Tibial nerve (tissue), 4 donors: ENCODE measurements around the gene CDK6. TPM values are rescaled to one million over a fixed set of nuclear protein-coding genes. Genes with fewer than 3 reads are reported as not detected.

Source experiments
- DNase-seq, 2 donors: peaks; one replicate each; pipeline ENCODE4 v3.0.0-alpha.2; 2019; ENCODE audit warnings: low spot score in 2 of 2
- H3K27ac ChIP-seq, 4 donors: fragments of 200-600 bp; sonication (generic) in 3 of 4; one replicate each; pipeline ENCODE4 v1.5.1; 2017 to 2019; ENCODE audit warnings: mild to moderate bottlenecking in 1 of 4
- H3K27me3 ChIP-seq, 2 donors: fragments of 200-600 bp; sonication (generic) in 1 of 2; one replicate each; pipeline versions ENCODE4 v1.5.1 to v1.6.0; 2017 to 2019
- H3K36me3 ChIP-seq, 3 donors: fragments of 200-600 bp; sonication (generic); one replicate each; pipeline ENCODE4 v1.5.1; 2018 to 2019
- H3K4me1 ChIP-seq, 4 donors: fragments of 200-600 bp; sonication (generic) in 3 of 4; one replicate each; pipeline ENCODE4 v1.5.1; 2017 to 2019
- H3K4me3 ChIP-seq, 4 donors: fragments of 200-600 bp; sonication (generic) in 3 of 4; one replicate each; pipeline ENCODE4 v1.5.1; 2017 to 2019; ENCODE audit warnings: mild to moderate bottlenecking in 1 of 4, moderate library complexity in 1 of 4
- H3K9me3 ChIP-seq, 4 donors: fragments of 200-600 bp; sonication (generic) in 3 of 4; one replicate each; pipeline ENCODE4 v1.5.1; 2017 to 2019
- EP300 ChIP-seq, 2 donors: sonication (generic); formaldehyde crosslinking; IDR thresholded peaks; one replicate each; pipeline ENCODE4 v1.6.1; 2017; ENCODE audit warnings: antibody characterized with exemption in 2 of 2, mild to moderate bottlenecking in 1 of 2
- POLR2A ChIP-seq, 2 donors: fragments of 450-650 bp; IDR thresholded peaks; one replicate each; pipeline ENCODE4 v1.6.1; 2017; ENCODE audit warnings: antibody characterized with exemption in 2 of 2, mild to moderate bottlenecking in 2 of 2, moderate library complexity in 2 of 2
- WGBS, 2 donors: methylation state at CpG; one replicate each; pipeline ENCODE4 v1.1.5; 2018; 5-methylcytosine and 5-hydroxymethylcytosine counted together
- total RNA-seq, 4 donors: library from RNA; depleted of rRNA; stranded (reverse); fragments of >200 nt; gene quantifications; one replicate each; pipeline ENCODE4 v1.1.0, GENCODE V29; 2016
- TF ChIP-seq, protein P1 (sequence below), 5 experiments: fragments of 200-600 bp in 3 of 5; fragments of 450-650 bp in 2 of 5; sonication (generic) in 3 of 5; IDR thresholded peaks; one replicate each; pipeline ENCODE4 v1.5.1; 2016 to 2019; ENCODE audit warnings: antibody characterized with exemption in 5 of 5, mild to moderate bottlenecking in 3 of 5, moderate library complexity in 2 of 5

The CDK6 gene
- total RNA-seq, 4 donors from 2014 or later, result 14.4 to 45.4 (median 26.6) TPM

DNA sequence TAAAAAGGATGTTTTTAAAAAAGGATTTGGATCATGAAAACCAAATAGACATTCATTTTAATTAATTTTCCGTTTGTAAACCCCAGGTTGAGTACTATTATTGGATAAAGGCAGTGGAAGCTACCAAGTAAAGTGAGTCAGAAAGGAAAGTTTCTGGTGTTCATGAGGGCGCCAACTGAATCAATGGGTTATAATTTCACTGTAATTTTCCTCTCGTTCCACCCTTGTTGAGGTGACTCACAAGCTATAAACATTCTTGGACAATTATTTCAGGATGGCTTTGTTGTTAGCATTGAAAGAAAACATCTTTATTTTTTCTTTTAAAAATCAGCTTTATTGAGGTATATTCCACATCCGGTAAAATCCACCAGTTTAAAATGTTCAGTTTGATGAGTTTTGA lies 241.1 kb downstream of the CDK6 start:
- Histone ChIP-seq H3K27me3 (no peaks in the 10 kb centered on the region), H3K4me1 (peaks cover 0 to 7% (median 2%) of the 10 kb centered on the region in 4 donors), H3K9me3 (no peaks in the 10 kb centered on the region), H3K27ac (no peak overlapping the region), H3K4me3 (no peak overlapping the region), H3K36me3 (no peaks in the 10 kb centered on the region)
- TF ChIP-seq, protein P1, sequence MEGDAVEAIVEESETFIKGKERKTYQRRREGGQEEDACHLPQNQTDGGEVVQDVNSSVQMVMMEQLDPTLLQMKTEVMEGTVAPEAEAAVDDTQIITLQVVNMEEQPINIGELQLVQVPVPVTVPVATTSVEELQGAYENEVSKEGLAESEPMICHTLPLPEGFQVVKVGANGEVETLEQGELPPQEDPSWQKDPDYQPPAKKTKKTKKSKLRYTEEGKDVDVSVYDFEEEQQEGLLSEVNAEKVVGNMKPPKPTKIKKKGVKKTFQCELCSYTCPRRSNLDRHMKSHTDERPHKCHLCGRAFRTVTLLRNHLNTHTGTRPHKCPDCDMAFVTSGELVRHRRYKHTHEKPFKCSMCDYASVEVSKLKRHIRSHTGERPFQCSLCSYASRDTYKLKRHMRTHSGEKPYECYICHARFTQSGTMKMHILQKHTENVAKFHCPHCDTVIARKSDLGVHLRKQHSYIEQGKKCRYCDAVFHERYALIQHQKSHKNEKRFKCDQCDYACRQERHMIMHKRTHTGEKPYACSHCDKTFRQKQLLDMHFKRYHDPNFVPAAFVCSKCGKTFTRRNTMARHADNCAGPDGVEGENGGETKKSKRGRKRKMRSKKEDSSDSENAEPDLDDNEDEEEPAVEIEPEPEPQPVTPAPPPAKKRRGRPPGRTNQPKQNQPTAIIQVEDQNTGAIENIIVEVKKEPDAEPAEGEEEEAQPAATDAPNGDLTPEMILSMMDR (IDR thresholded peaks at IDR 0.05), result no peak
- TF ChIP-seq POLR2A (IDR thresholded peaks at IDR 0.05) (no peak), EP300 (IDR thresholded peaks at IDR 0.05) (no peak)
- 68 to 71% methylated on average over 4 of the region's 4 CpGs for WGBS, 2 donors
- no peak for DNase-seq

GRCh38 chr7:92594746-92595145 lies 241.6 kb downstream of the CDK6 start:
- DNase-seq, result no peak
- 92 to 95% methylated on average over 3 of the region's 3 CpGs for WGBS, 2 donors
- Histone ChIP-seq H3K9me3 (no peaks in the 10 kb centered on the region), H3K36me3 (no peaks in the 10 kb centered on the region), H3K27me3 (no peaks in the 10 kb centered on the region), H3K4me3 (no peak overlapping the region), H3K4me1 (peaks cover 0 to 7% (median 2%) of the 10 kb centered on the region in 4 donors), H3K27ac (no peak overlapping the region)
- TF ChIP-seq EP300 (IDR thresholded peaks at IDR 0.05), result no peak

GRCh38 chr7:92590711-92591310 lies 245.6 kb downstream of the CDK6 start:
- peak overlapping the region; percentile 63 to 88 (median 82) for H3K4me3 ChIP-seq

DNA sequence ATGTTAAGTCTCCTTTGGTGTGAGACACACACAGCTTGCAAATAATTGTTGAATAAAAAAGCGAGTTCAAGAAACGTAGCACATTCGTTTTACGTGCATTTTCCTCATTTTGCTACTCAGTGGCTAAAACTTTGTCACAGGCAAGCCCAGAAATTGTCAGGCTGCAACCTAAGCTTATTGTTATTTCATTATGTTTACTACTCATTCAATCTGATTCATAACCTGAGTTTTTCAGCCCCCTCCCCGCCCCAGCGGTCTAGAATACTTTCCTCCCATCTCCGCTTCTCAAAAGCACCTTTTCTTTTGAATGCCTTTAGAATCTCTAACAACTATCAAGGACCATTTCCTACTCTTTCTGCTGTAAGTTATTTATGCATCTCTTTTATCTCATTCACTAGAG lies 247.3 kb downstream of the CDK6 start:
- H3K27ac ChIP-seq, result peak overlapping the region in 2 of 4 donors; percentile 91 to 93
- peak overlapping the region; percentile 63 to 88 (median 82) for H3K4me3 ChIP-seq
- H3K4me1 ChIP-seq, result peaks cover 0 to 60% (median 28%) of the 10 kb centered on the region in 4 donors
- 38 to 39% methylated on average over 7 of the region's 7 CpGs for WGBS, 2 donors
- H3K27me3 ChIP-seq, result no peaks in the 10 kb centered on the region
- TF ChIP-seq, protein P1 (IDR thresholded peaks at IDR 0.05), result no peak
- TF ChIP-seq POLR2A (IDR thresholded peaks at IDR 0.05), result no peak
- no peak for TF ChIP-seq EP300 (IDR thresholded peaks at IDR 0.05)
- H3K9me3 ChIP-seq, result no peaks in the 10 kb centered on the region
- DNase-seq, result no peak
- no peaks in the 10 kb centered on the region for H3K36me3 ChIP-seq

More at GRCh38 chr7:92590711-92591310, 245.6 kb downstream of the CDK6 start:
- TF ChIP-seq POLR2A (IDR thresholded peaks at IDR 0.05) (no peak), EP300 (IDR thresholded peaks at IDR 0.05) (no peak)
- TF ChIP-seq, protein P1 (IDR thresholded peaks at IDR 0.05), result no peak
- H3K27ac ChIP-seq, result peak overlapping the region in 1 of 4 donors; percentile 93
- peaks cover 0 to 43% (median 25%) of the 10 kb centered on the region in 4 donors for H3K4me1 ChIP-seq
- no peaks in the 10 kb centered on the region for H3K36me3 ChIP-seq
- no peaks in the 10 kb centered on the region for H3K27me3 ChIP-seq
- no peak for DNase-seq
- H3K9me3 ChIP-seq, result no peaks in the 10 kb centered on the region
- 38 to 41% methylated on average over 19 of the region's 19 CpGs for WGBS, 2 donors

GRCh38 chr7:92588561-92588960 lies 247.8 kb downstream of the CDK6 start:
- TF ChIP-seq, protein P1 (IDR thresholded peaks at IDR 0.05), result no peak
- TF ChIP-seq EP300 (IDR thresholded peaks at IDR 0.05) (no peak), POLR2A (IDR thresholded peaks at IDR 0.05) (no peak)
- Histone ChIP-seq H3K4me1 (peaks cover 0 to 60% (median 28%) of the 10 kb centered on the region in 4 donors), H3K27ac (no peak overlapping the region), H3K36me3 (no peaks in the 10 kb centered on the region), H3K4me3 (peak overlapping the region in 3 of 4 donors; percentile 79 to 88 (median 86)), H3K27me3 (no peaks in the 10 kb centered on the region), H3K9me3 (no peaks in the 10 kb centered on the region)
- no peak for DNase-seq
- 75 to 78% methylated on average over 9 of the region's 9 CpGs for WGBS, 2 donors
